LoVo (cell line): Measurements from ENCODE around the gene SMIM44.

ENCODE experiments used
- DNase-seq: peaks from one replicate; pipeline ENCODE4 v3.0.0-alpha.2; 2016; ENCODE audit warnings: low spot score

The SMIM44 gene

GRCh38 chr19:3477506-3477905 lies 5.7 kb downstream of the SMIM44 start:
- no peak for DNase-seq

GRCh38 chr19:3476830-3477229 lies 6.4 kb downstream of the SMIM44 start:
- DNase-seq = no peak

- no peak for DNase-seq
Observed at GRCh38 chr19:3475449-3475848, 7.8 kb downstream of the SMIM44 start.

- DNase-seq = no peak
Observed at GRCh38 chr19:3474614-3475013, 8.6 kb downstream of the SMIM44 start.

GRCh38 chr19:3474010-3474409 lies 9.2 kb downstream of the SMIM44 start:
- DNase-seq = no peak

GRCh38 chr19:3471954-3472655 lies 11.1 kb downstream of the SMIM44 start:
- DNase-seq = no peak

GRCh38 chr19:3470500-3471128 lies 12.6 kb downstream of the SMIM44 start:
- no peak for DNase-seq

GRCh38 chr19:3469638-3470499 lies 13.4 kb downstream of the SMIM44 start:
- DNase-seq = no peak

GRCh38 chr19:3468211-3468610 lies 15.0 kb downstream of the SMIM44 start:
- DNase-seq = no peak

GRCh38 chr19:3467437-3468198 lies 15.6 kb downstream of the SMIM44 start:
- DNase-seq = no peak

- no peak for DNase-seq
Observed at GRCh38 chr19:3466635-3467034, 16.6 kb downstream of the SMIM44 start.

GRCh38 chr19:3465552-3465951 lies 17.7 kb downstream of the SMIM44 start:
- DNase-seq = no peak

- no peak for DNase-seq
Observed at GRCh38 chr19:3464587-3465235, 18.5 kb downstream of the SMIM44 start.

- no peak for DNase-seq
Observed at GRCh38 chr19:3463714-3464586, 19.3 kb downstream of the SMIM44 start.

- DNase-seq = no peak
Observed at GRCh38 chr19:3462991-3463713, 20.1 kb downstream of the SMIM44 start.

- no peak for DNase-seq
Observed at GRCh38 chr19:3459965-3460582, 23.2 kb downstream of the SMIM44 start.

GRCh38 chr19:3459089-3459881 lies 24.0 kb downstream of the SMIM44 start:
- no peak for DNase-seq

- DNase-seq = no peak
Observed at GRCh38 chr19:3458229-3459088, 24.8 kb downstream of the SMIM44 start.
